Posterior vena cava (tissue), 2 donors: ENCODE data around the gene MBOAT1. TPM values are rescaled to one million over a fixed set of nuclear protein-coding genes. Genes with fewer than 3 reads are reported as not detected.

Source experiments
- DNase-seq: peaks from one replicate; pipeline ENCODE4 v3.0.0-alpha.2; 2020; ENCODE audit warnings: low spot score
- intact Hi-C, 2 donors: fragments of 100-400 bp; cut with DNase I; formaldehyde crosslinking; loops; one replicate each; pipeline versions ENCODE4 v1.14.1 to v1.14.2; 2022 to 2023
- total RNA-seq, 2 donors: library from RNA; stranded (reverse); fragmentation: NEBNext Ultra II Directional; extraction: Animal tissue kit (Norgen Biotek cat#: 25700); gene quantifications; one replicate each; pipeline ENCODE4 v1.2.1, GENCODE V29; 2021
- donor health status: DM: yes; HTN: yes; CAD: no.
- donor health status: DM: yes; HTN: yes; CAD: no.

Gene MBOAT1
- total RNA-seq, 2 donors from 2014 or later, result 6.1 to 8.7 TPM

- no peak for DNase-seq
- intact Hi-C loops, result no loop called here
Measured at GRCh38 chr6:20236344-20236743, 24.1 kb upstream of the MBOAT1 start.

- no peak for DNase-seq
- intact Hi-C loops, result no loop called here
Measured at GRCh38 chr6:20235041-20235440, 22.8 kb upstream of the MBOAT1 start.

DNA sequence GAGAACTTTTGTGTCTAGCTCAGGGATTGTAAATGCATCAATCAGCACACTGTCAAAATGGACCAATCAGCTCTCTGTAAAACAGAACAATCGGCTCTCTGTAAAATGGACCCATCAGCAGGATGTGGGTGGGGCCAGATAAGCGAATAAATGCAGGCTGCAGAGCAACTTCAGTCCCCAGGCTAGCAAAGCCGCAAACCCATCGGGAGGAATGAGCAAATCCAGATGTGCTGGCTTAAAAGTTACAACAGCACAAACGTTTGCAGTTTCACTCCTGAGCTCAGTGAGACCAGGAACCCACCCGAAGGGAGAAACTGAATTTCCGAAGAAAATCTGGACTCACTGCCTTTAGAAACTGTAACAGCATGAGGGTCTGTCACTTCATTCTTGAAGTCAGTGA, 21.9 kb upstream of the MBOAT1 start:
- intact Hi-C loops, result no loop called here
- DNase-seq, result no peak

DNA sequence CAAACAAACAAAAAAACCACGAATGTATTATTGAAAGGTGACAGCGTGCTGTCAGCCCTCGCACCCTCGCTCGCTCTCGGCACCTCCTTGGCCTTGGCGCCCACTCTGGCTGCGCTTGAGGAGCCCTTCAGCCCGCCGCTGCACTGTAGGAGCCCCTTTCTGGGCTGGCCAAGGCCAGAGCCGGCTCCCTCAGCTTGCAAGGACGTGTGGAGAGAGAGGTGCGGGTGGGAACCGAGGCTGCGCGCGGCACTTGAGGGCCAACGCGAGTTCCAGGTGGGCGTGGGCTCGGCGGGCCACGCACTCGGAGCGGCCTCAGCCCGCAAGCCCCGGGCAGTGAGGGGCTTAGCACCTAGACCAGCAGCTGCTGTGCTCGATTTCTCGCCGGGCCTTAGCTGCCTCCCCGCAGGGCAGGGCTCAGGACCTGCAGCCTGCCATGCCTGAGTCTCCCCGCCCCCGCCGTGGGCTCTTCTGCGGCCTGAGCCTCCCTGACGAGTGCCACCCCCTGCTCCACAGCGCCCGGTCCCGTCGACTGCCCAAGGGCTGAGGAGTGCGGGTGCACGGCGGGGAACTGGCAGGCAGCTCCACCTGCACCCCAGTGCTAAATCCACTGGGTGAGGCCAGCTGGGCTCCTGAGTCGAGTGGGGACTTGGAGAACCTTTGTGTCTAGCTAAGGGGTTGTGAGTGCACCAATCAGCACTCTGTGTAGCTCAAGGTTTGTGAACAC, 20.9 kb upstream of the MBOAT1 start:
- intact Hi-C loops, result no loop called here
- DNase-seq, result no peak

DNA sequence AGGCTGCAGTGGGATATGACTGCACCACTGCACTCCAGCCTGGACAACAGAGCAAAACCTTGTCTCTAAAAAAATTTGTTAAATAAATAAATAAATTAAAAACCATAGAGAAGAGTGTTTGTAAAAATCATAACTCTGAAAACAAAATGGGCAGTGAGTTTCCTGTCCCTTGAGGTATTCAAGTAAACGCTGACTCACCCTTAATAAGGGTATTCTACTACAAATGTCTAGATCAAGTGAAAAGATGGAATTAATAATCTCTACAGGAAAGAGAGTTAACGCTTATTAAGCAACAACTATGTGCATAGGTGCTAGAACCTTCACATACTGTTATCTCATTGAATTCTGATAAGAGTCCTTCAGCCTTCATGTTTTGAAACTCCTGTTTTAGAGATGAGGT, 19.9 kb upstream of the MBOAT1 start:
- no peak for DNase-seq
- intact Hi-C loops, result no loop called here

DNA sequence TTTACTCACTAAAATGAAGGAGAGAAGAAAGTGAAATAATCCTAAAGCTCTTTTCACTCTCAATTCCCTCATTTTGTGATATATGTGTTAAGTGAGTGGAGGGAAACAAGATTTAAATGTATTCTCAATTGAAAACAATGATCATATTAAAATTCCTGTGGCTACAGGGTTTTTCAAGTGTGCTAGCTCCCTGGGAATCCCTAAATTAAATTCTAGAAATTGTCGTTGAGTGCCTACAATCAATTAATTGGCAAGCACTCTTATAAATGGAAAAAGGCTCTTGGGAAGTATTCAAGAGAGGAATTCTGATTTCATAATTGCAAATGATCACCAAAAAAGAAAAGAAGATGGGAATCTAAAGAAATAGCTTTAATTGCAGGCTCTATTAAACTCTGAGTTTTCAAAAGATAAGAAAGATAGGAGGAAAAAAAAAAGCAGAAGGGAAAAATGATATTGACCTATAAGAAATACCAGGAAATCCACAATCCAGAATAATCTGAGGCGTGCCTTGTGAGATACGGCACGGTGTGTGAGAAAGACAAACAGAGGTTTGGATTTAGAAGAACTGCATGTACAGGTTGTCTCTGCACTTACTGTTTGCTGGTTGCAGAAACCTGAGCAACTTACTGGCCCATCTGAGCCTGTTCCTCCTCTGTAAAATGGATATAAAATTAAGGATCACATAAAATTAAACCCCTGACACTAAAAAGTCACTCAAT, 18.3 kb upstream of the MBOAT1 start:
- no peak for DNase-seq

DNA sequence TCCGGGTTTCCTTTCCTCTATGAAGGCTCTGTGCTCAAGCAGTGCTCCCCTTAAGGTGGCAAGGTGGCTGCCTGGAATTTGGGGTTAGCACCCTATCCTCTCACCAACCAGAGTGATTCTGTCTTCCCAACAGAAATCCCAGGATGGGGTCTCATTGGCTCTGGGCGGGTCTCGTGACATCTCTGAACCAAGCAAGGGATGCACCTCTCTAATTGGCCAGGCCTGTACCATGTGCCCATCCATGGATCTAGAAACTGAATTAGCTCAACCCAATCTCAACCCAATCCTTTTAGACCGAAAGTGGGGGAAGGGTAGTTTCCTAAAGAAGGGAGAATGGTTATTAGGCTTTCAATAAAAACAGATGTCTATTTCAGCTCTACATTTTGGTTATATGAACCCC, 17.6 kb upstream of the MBOAT1 start:
- intact Hi-C loops, result no loop called here

More for the DNA sequence above, 18.3 kb upstream of the MBOAT1 start:
- intact Hi-C loops, result no loop called here

DNA sequence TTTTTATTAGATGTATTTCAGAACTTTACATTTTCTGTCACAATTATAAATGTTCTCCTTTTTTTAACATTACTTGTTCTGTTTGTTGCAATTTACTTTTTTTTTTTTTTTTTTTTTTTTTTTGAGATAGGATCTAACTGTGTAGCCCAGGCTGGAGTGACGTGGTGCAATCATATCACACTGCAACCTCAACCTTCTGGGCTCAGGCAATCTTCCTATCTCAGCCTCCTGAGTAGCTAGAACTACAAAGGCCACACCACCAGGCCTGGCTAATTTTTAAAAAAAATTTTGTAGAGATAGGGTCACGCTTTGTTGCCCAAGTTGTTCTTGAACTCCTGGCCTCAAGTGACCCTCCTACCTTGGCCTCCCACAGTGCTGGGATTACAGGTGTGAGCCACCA, 15.1 kb upstream of the MBOAT1 start:
- DNase-seq, result no peak
- intact Hi-C loops, result no loop called here

More for the DNA sequence above, 17.6 kb upstream of the MBOAT1 start:
- DNase-seq, result no peak

DNA sequence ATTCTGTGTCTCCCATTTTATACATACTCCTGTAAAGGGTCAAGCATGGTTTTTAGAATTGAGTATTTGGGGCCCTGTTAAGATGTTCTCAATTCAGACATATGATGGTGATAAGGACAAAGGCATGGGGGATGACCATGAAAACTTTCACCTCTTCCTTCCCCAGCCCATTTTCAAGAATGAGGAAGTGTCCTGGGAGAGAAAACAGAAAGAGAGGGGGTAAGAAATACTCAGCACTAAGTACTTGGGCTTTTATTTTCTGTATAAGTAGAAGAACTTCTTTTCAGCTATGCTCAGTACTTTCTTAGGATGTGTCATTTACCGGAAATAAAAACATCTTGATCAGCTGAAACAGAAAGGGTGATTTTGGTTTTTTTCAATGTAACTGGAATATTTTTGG, 10.9 kb upstream of the MBOAT1 start:
- DNase-seq, result no peak
- intact Hi-C loops, result no loop called here

DNA sequence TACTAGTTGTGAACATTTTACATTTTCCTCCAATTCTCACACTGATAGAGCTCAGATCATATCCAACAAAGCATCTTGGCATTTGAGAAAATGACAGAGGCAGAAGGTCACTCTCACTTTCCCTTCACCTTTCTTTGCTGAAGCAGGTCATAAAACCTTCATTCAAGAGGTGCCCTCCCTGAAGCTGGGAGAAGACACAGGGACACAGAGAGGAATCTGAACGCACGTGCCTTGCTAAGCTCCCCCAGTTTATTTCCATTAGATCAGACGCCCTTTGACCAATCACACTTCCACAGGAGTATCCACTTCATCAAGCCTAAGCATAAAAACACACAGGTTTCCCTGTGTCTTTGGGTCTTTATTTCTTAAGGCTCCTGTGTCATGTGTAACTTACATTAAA, 9.2 kb upstream of the MBOAT1 start:
- no peak for DNase-seq
- intact Hi-C loops, result loop anchor here in 1 of 2 donors (1.0 kb wide), 1 partner anchor 39 kb away; no protein-coding TSS in a partner anchor

- DNase-seq, result no peak
- intact Hi-C loops, result no loop called here
Measured at GRCh38 chr6:20220359-20220758, 8.1 kb upstream of the MBOAT1 start.

DNA sequence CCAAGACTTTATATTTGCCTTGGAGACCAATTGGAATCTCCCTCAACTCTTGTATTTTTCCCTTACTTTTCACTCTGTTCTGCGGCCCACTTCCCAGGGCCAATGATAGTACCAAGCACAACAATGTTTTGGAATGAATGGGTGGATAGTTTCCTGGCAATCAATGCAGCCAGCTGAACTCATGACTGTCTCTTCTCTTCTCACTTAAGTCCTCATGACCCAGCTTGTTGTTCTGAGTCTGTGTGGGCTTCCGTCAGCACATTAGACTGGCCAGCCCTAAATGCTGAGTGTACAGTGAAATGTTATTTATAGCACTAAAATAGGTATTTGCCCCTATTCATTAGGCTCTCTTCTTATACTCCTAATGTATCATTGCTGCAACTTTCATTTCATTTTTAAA, 5.6 kb upstream of the MBOAT1 start:
- intact Hi-C loops, result no loop called here
- no peak for DNase-seq

DNA sequence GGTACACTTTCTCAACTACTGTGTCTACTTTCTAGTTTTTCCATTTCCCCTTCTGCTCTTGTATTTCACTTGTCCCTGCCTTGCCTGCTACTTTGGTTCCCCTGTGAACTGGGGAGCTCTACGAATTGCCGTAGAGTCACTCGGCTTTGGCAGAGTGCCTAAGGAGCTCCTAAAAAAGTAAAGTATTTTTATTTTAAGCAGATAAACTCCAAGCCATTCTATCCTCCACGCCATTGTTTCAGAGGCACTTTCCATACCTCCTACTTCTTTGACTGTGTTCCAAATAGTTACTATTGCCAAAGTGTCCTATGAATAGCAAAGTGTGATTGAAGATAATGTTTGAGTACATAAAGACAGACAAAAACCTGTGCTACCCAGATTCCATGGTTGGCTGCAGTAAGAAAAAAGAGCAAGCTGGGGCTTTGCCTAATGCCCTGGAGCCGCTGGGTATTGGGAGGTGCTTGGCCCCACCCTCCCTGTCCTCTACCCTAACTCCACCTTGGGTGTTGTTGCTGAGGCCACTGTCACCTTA, 5.1 kb upstream of the MBOAT1 start:
- intact Hi-C loops, result no loop called here
- no peak for DNase-seq

DNA sequence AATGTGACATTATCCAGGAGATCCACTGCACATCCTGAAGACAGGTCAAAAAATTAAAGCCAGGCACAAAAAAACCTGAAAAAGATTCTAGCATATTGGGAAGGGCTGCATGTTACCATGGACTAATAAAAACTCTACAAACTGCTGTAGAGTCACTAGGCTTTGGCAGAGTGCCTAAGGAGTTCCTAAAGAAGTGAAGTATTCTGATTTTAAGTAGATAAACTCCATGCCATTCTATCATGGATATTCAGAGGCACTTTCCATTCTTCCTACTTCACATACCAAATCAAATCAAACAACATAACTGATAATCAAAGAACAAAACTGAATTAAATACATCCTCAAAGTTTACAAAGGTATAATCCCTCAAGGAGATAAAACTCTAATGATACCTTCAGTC, 3.0 kb upstream of the MBOAT1 start:
- intact Hi-C loops, result no loop called here
- no peak for DNase-seq

GRCh38 chr6:20213271-20213798, 1.1 kb upstream of the MBOAT1 start:
- intact Hi-C loops, result loop anchor here (5.0 kb wide), 1 partner anchor 86 kb away; no protein-coding TSS in a partner anchor

DNA sequence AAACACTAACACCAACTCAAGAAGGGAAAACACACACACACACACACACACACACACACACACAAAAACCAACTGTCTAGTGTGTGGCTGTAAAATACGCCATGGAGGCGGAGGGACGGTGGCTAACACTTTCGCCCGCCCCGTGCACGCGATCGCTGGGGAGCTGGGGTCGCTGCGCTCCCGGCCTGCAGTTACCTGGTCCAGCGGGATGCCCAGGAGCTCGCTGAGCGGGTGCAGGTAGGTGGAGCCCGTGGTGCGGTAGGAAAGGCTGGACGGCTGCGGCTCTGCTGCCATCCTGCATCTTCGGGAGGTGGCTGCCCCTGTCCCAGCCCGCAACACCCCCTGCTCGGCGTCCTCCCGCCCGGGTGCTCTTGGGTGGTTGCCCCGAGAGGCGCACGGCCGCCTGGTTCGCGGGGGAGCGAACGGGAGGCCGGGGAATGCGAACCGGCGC, 303 bp downstream of the MBOAT1 start:
- DNase-seq, result no peak
- intact Hi-C loops, result loop anchor here (5.0 kb wide), 1 partner anchor 85 kb away; no protein-coding TSS in a partner anchor

More at GRCh38 chr6:20213271-20213798, 1.1 kb upstream of the MBOAT1 start:
- no peak for DNase-seq

DNA sequence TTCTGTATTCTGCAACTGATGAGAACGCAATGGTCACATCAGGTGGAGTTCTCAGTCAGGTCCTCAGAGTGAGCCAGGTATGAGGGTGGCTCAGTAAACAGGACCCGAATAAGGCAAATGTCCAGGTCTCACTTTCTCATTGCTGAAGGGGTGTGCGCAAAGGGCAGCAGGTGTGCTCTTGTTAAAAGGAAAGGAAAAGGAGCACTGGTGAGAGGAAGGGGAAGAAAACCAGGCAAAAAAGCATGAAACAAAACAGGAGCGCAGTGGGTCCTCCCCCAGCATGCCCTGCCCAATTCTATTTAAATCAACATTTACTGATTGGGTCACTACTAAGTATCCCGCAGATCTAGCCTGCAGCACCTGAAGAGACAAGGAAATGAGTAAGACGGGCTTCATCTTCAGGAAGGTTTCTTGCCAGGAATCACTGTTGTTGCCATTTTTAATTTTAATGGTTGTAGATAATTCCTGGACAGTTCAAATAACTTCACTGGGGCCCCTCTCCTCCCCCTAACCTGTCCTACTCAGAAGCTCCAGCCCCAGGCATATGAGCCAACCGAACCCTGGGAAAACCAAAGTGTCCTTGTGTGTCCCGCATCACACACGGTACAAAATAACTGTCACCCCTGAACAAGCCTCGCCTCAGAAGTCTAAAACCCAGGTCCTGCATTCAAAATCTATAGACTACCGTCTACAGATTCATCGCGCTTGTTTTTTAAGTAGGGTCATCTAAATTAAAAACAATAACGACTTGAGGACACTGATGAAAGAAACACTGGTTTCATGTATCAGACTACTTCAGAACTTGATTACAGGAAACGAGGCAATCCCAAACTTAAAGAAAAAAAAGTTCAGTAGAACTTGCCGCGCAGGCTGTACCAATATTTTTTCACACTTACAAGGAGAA, 980 bp downstream of the MBOAT1 start:
- no peak for DNase-seq
- intact Hi-C loops, result loop anchor here (5.0 kb wide), 1 partner anchor 84 kb away; no protein-coding TSS in a partner anchor

DNA sequence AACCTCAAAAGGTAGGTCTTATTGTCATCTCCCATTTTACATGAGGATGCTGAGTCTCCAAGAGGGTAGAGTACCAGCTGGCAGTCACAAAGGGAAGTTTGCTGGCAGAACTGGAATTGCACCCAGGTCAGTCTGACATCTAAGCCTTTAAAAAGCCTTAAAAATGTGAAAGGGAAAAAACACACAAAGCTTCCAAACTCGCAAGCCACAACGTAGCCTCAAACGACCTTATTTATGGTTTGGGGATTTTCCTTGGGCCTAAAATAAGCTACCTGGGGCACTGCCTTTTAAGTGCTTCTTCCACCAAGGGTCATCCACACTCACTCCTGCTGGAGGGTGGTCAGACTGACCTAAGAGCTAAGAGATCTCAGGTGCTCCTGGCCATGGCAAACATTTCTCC, 2.1 kb downstream of the MBOAT1 start:
- DNase-seq, result no peak
- intact Hi-C loops, result loop anchor here (5.0 kb wide), 1 partner anchor 83 kb away; no protein-coding TSS in a partner anchor
